SIG-M5 treated with dmso at 0.1 percent for 504 hours (cell line): ENCODE measurements around the gene PTX4.

Source experiments
- DNase-seq: peaks from one replicate; lab custom pipeline; 2025; ENCODE audit not compliant: unreplicated experiment; lab: John Stamatoyannopoulos, UW

The PTX4 gene

GRCh38 chr16:1464196-1464893 lies 24.4 kb downstream of the PTX4 start:
- no peak for DNase-seq

GRCh38 chr16:1461146-1461545 lies 27.6 kb downstream of the PTX4 start:
- no peak for DNase-seq

DNA sequence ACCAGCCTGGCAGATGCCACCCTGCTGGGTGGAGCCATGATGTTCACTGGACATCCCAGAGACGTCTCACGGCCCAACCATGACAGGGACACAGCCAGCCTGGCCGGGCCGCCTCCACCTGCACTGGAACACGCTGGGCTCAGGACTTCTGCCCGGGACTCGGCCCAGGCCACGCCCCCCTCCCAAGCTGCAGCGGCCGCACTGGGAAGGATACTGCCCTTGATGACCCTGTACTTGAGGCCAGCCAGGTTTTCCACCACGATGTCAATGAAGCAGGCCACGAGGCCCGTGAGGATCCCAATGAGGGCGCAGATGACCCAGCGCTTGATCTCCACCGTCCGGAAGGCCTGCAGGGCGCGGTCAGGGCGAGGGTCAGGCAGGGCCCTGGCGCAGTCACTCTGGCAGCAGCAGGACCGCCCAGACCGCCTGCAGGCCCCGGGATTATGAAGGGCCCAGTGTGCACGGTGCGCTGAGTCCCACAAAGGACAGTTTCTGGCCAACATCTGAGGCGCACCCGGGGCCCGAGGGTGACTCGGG lies 28.1 kb downstream of the PTX4 start:
- DNase-seq = no peak

GRCh38 chr16:1459967-1460366 lies 28.8 kb downstream of the PTX4 start:
- no peak for DNase-seq

DNA sequence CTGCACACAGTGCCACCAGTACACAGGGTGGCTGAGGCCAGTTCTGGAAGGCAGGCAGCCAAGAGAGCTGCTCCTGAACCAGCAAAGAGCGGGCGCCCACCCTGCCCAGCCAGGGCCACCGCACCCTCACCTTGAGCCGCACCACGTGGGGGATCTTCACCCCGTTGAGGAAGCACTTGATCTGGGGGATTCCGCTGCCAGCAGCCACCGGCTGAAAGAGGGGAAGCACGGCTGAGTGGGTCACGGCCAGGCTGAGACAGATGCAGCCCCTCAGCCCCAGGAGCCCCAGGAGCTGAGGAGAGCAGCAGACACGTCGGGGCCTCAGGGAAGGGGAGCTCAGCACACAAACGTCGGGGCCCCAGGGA lies 29.8 kb downstream of the PTX4 start:
- DNase-seq = no peak

GRCh38 chr16:1458336-1458976 lies 30.3 kb downstream of the PTX4 start:
- DNase-seq = no peak

DNA sequence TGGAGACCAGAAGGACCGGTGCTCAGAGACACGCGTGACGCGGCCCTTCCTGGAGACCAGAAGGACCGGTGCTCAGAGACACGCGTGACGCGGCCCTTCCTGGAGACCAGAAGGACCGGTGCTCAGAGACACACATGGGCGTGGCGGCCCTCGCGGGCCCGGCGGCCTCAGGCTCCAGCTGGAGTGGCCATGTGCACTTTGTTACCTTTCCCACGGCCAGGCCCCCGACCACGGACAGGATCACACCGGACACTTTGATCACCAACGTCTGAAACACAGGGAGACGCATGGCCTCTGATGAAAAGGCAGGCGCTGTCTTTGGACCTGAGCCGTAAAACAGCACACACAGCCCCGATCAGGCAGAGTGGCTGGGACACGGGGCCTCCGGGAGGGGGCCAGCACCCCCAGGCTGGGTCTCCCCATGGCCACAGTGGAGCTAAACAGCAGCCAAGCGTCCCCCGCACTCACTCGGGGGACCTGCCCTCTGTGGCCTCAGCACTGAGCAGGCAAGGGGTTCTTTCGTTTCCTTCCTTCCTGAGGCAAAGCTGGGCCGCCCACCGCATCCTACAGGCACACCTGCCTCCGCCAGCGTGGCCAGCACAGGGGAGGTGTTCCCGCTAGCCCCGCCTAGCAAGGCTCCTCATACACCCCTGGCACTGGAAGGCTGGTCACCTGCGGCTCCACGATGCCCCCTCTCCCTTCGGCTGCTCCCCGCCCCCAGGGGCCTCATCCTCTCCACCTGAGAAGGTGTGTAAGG lies 31.1 kb downstream of the PTX4 start:
- DNase-seq = no peak

- DNase-seq = no peak
Observed at GRCh38 chr16:1456951-1457350, 31.8 kb downstream of the PTX4 start.

DNA sequence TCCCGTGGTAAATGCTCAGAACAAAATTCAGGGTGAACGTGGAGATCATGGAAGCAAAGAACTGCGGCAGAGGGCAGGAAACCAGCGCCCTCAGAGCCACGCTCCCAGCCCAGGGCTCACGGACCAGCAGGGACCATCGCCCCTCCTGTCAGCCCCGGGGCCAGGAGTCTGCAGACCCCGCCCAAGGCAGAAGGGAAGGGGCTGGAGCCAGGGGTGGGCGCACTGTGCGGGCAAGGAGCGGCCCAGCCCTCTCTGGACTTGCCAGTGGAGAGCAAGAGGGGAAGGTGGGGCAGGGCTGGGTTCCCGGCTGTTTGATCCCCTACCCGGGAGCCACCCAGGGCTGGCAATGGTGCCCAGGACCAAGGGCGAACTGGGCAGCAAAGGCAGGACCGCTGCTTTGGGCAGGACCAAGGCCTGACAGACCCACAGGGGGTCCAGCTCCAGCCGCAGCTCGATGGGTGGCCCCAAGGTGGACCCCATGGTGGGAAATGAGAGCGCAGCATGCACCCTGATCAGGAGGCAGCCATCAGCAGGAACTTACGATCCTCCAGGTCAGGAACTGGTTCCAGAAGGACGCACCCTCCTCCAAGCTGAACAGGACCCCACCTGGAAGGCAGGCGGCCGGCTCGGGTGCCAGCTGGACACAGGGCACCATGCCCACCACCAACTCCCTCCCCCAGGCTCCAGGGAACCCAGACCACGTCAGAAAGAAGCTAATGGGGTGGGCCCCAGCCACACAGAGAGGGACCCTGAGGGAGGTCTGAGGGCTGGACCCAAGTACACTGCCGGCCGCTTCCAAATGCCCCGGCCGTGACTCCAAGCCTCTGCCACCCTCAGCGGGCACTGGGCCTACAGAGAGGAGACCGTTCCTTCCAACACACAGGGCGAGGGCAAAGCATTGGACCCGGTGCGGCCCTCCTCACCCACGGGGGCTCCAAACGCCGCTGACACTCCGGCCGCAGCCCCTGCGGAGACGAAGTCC lies 33.3 kb downstream of the PTX4 start:
- no peak for DNase-seq

DNA sequence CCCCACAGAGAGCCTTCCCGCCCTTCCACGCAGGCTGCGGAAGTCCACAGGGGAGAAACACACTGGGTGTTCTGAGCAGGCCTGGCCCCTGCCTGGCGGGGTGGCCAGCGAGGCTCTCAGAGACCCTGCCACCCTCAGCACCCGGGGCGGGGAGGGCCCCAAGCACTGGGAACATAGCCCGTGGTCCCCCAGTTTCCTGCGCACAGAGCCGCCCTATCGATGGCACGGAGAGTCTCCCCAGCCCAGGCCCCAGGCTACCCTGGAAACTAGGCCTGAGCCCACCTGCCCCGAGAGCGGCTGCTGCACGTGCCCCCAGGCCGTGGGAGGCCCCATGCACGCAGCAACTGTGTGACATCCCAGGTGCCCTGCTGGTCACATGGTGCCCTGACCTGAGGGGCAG lies 34.2 kb downstream of the PTX4 start:
- no peak for DNase-seq

DNA sequence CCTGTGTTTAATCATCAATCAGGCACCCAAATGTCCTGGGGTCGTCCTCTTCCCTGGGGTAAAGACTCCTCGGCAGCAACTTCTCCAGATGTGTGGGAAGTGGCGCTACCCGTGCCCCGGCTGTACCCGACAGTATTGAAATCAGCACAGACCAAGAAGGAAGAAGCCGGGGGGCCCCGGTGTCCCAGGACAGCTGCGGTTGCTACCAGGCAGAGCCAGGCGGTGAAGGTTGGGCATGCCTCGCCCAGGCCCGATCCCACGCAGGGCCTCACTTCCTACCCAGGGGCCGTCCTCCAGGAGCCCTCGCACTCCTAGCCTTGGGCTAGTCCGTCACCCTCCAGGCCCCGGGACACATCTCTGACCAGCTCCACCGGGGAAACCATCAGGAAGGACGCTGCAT lies 35.4 kb downstream of the PTX4 start:
- DNase-seq = no peak

DNA sequence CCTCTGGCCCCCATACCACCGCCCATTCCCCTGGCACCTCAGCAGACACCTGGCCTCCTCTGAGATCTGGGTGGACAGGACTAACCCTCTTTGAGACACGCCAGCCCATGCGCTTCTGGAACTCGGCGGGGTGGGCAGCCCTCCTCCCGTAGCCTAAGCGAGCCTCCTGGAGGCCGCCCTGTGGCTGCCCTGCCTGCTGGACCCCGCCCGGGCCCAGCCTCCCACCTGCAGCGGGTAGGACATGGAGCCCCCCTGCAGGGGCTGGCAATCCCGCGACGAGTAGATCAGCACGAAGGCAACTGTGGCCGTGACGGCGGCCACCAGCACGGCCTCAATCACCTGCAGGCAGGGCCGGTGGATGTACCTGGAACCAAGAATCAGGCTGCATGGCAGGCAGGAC lies 36.2 kb downstream of the PTX4 start:
- no peak for DNase-seq

DNA sequence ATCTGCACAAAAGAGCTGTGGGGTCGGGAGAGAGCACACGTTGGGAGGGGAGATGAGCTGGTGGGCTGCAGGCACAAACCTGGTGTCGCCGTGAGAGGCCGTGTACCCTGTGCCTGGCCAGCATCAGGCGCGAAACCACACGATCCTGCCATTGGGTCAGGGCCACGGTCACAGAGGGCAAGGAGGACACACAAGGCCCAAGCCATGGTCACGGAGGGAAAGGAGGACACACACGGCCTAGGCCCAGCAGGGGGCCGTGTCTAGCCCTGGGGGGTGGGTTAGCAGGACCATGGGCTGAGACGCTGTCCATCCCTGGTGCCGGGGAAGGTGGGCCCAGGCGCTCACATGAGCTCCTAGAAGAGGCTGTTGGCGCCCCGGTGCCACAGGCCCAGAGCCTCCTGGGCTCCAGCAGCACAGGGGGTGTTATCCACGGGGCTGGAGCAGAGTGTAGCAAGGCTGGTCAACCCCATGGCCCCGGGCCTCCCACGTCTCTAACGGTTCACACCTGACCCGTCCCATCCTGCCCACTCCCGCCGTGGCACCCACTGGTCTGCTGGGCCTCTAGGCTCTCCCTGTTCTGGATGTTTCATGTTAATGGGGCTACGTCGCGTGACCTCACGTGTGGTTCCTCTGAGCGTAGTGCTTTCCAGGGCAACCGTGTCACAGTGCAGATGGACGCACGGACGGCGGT lies 36.9 kb downstream of the PTX4 start:
- DNase-seq = no peak

DNA sequence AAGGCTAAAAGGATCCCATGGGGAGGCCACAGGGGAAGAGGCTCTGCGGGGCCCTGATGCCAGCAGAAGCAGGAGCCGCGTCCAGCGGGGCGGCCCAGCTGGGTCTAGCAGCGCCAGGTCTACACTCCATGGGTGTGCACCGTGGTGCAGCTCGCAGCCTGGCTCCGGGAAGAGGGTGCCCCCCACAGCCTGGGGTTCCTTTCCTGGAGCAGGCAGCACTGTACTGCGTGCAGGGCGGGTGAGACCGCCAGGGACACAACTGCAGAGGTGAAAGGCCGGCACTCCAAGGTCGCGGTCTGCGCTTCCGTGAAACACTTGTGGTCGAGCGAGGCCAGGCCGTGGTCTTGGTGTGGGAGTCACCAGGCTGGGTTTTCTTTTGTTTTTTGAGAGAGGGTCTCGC lies 37.9 kb downstream of the PTX4 start:
- no peak for DNase-seq

- no peak for DNase-seq
Observed at GRCh38 chr16:1450218-1450617, 38.5 kb downstream of the PTX4 start.

DNA sequence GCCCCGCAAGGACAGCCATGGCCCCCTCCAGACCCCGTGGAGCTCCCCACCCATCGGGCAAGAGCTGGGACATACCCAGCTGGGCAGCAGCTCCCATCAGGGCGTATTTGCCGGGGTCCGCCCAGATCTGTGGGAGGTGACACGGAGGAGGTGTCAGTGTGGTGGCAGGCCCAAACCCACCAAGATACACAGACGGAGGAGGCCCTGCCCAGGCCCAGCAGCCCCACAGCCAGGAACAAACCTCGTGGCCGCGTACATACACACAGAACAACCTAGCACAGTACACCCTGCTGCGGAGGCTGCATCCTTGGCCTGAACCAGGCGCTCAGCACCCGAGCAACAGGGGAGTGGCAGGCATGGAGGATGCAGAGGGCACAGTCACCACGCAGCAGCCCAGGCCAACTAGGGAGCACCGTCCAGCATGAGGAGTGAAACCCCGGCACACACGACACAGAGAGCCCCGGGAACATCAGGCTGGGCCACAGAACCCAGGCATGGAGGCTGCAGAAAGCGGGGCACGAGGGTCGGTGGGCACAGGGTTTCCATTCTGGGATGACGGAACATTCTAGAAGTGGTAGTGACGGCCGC lies 39.4 kb downstream of the PTX4 start:
- DNase-seq = no peak

DNA sequence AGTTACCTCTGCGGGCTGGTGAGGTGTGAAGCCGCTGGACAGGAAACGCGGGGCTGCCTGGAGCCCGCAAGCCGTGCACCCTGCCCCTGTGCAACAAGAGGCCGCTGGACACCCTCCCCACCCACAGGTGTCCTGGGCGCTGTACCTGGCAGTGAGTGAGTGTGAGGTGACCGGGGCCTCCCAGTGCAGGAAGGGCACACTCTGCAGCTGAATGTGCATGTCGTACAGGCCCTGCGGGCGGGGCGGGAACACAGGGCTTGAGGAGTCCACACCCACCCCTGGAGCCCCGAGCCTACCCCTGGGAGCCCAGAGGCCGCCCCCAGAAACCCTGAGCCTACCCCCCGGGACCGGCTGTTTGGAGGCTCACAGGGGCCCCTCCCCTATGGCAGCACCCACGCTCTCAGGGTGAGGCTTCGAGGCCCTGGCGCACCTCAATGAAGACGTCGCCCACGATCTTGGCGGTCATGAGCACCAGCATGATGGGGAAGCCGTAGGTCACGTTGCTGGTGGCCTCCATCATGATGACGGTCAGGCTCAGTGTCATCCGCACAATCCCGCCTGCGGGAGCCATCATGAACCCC lies 40.1 kb downstream of the PTX4 start:
- DNase-seq = no peak

DNA sequence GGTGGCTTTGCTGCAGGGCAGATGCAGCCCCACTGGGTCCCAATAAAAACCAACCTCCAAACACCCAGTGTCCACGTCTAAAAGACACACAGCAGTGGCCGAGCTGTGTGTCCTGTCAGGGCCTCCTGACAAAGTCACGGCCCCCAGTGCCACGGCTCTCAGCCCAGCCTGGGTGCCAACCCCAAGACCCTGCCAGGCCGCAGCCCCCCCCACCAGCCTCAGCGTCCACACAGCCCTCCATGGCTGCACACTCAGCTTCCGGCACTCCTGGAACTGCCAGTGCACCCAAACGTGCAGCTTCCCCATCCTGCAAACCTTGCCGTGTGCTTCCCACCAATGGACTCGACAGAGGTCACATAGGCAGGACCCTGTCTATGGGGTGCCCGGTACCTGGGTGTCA lies 40.8 kb downstream of the PTX4 start:
- no peak for DNase-seq

- DNase-seq = no peak
Observed at GRCh38 chr16:1446296-1447080, 42.3 kb downstream of the PTX4 start.
